A549 (cell line): ENCODE data around the gene ITPKB. TPM values are rescaled to one million over a fixed set of nuclear protein-coding genes. Genes with fewer than 3 reads are reported as not detected.
A peak's percentile ranks its signal among the peaks of the same experiment; 100 is the strongest.
"Not testable (repeated sequence)": the region's sequence is repeated elsewhere in the genome, so short reads cannot be mapped to it uniquely, and the experiment has no call there.

Experiments
- ATAC-seq, 2 experiments: fragments of 200-7000 bp in 1 of 2; fragments of >200 bp in 1 of 2; cut with Nextera tagmentation in 1 of 2; cut with Tn5 transposase in 1 of 2; 3 replicates each; pipeline versions ENCODE4 v1.8.0 to v1.9.1; 2018 to 2020; ENCODE audit warnings: mild to moderate bottlenecking in 1 of 2, moderate library complexity in 1 of 2
- CTCF ChIA-PET: fragments of 300-600 bp; sonication (Branson Sonifier 250); formaldehyde crosslinking; extraction: SDS; loops from one replicate; lab custom pipeline; 2021; ENCODE audit warnings: antibody characterized with exemption, inconsistent platforms; lab: Yijun Ruan, JAX
- POLR2A ChIA-PET: fragments of 350-600 bp; formaldehyde crosslinking; extraction: SDS; loops from one replicate; lab custom pipeline; 2021; ENCODE audit warnings: antibody characterized with exemption, inconsistent platforms; lab: Yijun Ruan, JAX
- DNase-seq, 2 experiments: peaks; one replicate each; pipeline versions ENCODE4 v3.0.0 to v3.0.0-alpha.2; 2011 to 2016; ENCODE audit warnings: low read depth in 1 of 2, low spot score in 1 of 2
- FAIRE-seq: peaks from 2 replicates; lab custom pipeline; 2011; peaks lifted over from hg19 to GRCh38; lab: Jason Lieb, UNC
- H3K27ac ChIP-seq, 2 experiments: fragments of >200 bp; sonication (Bioruptor Twin); formaldehyde crosslinking; 3 replicates each; pipeline ENCODE4 v1.5.1; 2016 to 2017
- H3K4me1 ChIP-seq: fragments of >200 bp; sonication (Bioruptor Twin); formaldehyde crosslinking; 3 replicates; pipeline ENCODE4 v1.6.1; 2016
- H3K4me2 ChIP-seq: fragments of >200 bp; sonication (Bioruptor Twin); formaldehyde crosslinking; 3 replicates; pipeline ENCODE4 v1.6.1; 2016
- H3K4me3 ChIP-seq: fragments of >200 bp; sonication (Bioruptor Twin); formaldehyde crosslinking; 3 replicates; pipeline ENCODE4 v1.5.1; 2016
- H3K9me3 ChIP-seq: fragments of >200 bp; sonication (Bioruptor Twin); formaldehyde crosslinking; 3 replicates; pipeline ENCODE4 v1.6.1; 2016
- CBX2 ChIP-seq: fragments of 200-600 bp; sonication (generic); IDR thresholded peaks from 2 replicates; pipeline ENCODE4 v1.6.1; 2016; ENCODE audit warnings: low read depth, mild to moderate bottlenecking, borderline replicate concordance
- EHF ChIP-seq: fragments of 250-450 bp; sonication (Bioruptor Pico); IDR thresholded peaks from 2 replicates; pipeline ENCODE4 v1.5.0; 2020; ENCODE audit warnings: mild to moderate bottlenecking
- EHMT2 ChIP-seq: fragments of 200-600 bp; sonication (generic); IDR thresholded peaks from 2 replicates; pipeline ENCODE4 v1.6.1; 2016; ENCODE audit warnings: antibody characterized with exemption, low read depth, mild to moderate bottlenecking, moderate library complexity
- JUN ChIP-seq, 2 experiments: fragments of >200 bp; sonication (Bioruptor Twin); formaldehyde crosslinking; IDR thresholded peaks; 2 replicates in 1 of 2; 3 replicates in 1 of 2; pipeline ENCODE4 v1.6.1; 2016 to 2017
- NFE2L2 ChIP-seq: fragments of 150-350 bp; conservative IDR thresholded peaks from 2 replicates; pipeline ENCODE4 v1.6.1; 2014; ENCODE audit warnings: low read length
- PHF8 ChIP-seq: fragments of 200-600 bp; sonication (generic); IDR thresholded peaks from 2 replicates; pipeline ENCODE4 v1.6.1; 2016; ENCODE audit warnings: low read depth, mild to moderate bottlenecking, antibody characterized with exemption, moderate library complexity, borderline replicate concordance
- RCOR1 ChIP-seq: fragments of 150-350 bp; IDR thresholded peaks from 2 replicates; pipeline ENCODE4 v1.6.1; 2014; ENCODE audit warnings: antibody characterized with exemption, low read length, low read depth
- SREBF2 ChIP-seq: fragments of 450-650 bp; IDR thresholded peaks from 2 replicates; pipeline ENCODE4 v1.6.1; 2014; ENCODE audit warnings: mild to moderate bottlenecking, moderate library complexity
- TFCP2L1 ChIP-seq: fragments of 250-450 bp; sonication (Bioruptor Pico); IDR thresholded peaks from 2 replicates; pipeline ENCODE4 v1.5.0; 2021; ENCODE audit warnings: mild to moderate bottlenecking
- TP53 ChIP-seq: fragments of 250-450 bp; sonication (Bioruptor Pico); IDR thresholded peaks from 2 replicates; pipeline ENCODE4 v1.5.0; 2021; ENCODE audit warnings: mild to moderate bottlenecking, moderate library complexity
- ZC3H11A ChIP-seq: fragments of 450-650 bp; IDR thresholded peaks from 2 replicates; pipeline ENCODE4 v1.6.1; 2014; ENCODE audit warnings: antibody characterized with exemption, mild to moderate bottlenecking
- ZFP36 ChIP-seq: fragments of 450-650 bp; IDR thresholded peaks from 2 replicates; pipeline ENCODE4 v1.6.1; 2014; ENCODE audit warnings: borderline replicate concordance; ENCODE audit not compliant: partially characterized antibody
- WGBS: methylation state at CpG from one replicate; pipeline ENCODE4 v1.1.6; 2017; ENCODE audit errors: missing lambda C conversion rate; 5-methylcytosine and 5-hydroxymethylcytosine counted together
- polyA plus RNA-seq, 4 experiments: library from polyadenylated mRNA; depleted of rRNA in 3 of 4; stranded (reverse); fragments of >200 nt; fragmentation: RNase III in 1 of 4; extraction: RNeasy Plus Mini Kit Qiagen cat#74134 plus additional on column Dnase treatment in 1 of 4; gene quantifications; 2 replicates in 3 of 4; 3 replicates in 1 of 4; pipeline ENCODE4 v1.2.3, GENCODE V29; 2011 to 2017
- TF ChIP-seq, protein P1 (sequence below): fragments of 450-650 bp; IDR thresholded peaks from 2 replicates; pipeline ENCODE4 v1.6.1; 2014; ENCODE audit warnings: antibody characterized with exemption
- TF ChIP-seq, protein P2 (sequence below): IDR thresholded peaks from 2 replicates; pipeline ENCODE4 v1.6.1; 2012; ENCODE audit warnings: low read depth, borderline replicate concordance

The ITPKB gene
- polyA plus RNA-seq, 2 of the 4 experiments (the other 2 are of a cell fraction) = 1.7 to 2.8 TPM

DNA sequence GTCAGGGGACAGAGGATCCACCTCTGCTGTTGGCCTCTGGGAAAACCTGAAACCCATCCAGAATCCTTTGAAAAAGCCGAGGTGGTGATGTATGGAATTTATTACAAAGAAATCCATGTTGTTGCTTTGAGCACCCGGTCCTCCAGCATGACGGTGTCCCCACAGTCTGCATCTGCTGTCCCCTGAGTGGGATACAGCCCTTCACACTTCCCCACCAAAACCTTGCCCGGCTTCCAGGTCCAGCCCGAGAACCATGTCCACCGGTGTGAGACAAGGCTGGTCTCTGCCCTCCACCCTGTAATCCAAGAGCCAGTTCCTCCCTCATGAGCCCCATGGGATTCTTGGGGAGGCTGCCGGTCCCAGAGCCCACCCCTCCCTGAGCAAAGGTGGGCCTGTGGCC is 120.1 kb downstream of the ITPKB start:
- ATAC-seq (no peak), FAIRE-seq (no peak), DNase-seq (no peak)
- Histone ChIP-seq H3K9me3 (peaks cover 8% of the 10 kb centered on the region; the same call in 2 of the 3 replicates), H3K4me3 (no peak overlapping the region), H3K4me1 (no peaks in the 10 kb centered on the region), H3K27ac (no peak overlapping the region), H3K4me2 (no peak overlapping the region)
- 54% methylated on average over 7 of the region's 7 CpGs for WGBS
- POLR2A ChIA-PET = no interaction called here
- TF ChIP-seq, protein P1, sequence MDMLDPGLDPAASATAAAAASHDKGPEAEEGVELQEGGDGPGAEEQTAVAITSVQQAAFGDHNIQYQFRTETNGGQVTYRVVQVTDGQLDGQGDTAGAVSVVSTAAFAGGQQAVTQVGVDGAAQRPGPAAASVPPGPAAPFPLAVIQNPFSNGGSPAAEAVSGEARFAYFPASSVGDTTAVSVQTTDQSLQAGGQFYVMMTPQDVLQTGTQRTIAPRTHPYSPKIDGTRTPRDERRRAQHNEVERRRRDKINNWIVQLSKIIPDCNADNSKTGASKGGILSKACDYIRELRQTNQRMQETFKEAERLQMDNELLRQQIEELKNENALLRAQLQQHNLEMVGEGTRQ = no peak
- TF ChIP-seq, protein P2, sequence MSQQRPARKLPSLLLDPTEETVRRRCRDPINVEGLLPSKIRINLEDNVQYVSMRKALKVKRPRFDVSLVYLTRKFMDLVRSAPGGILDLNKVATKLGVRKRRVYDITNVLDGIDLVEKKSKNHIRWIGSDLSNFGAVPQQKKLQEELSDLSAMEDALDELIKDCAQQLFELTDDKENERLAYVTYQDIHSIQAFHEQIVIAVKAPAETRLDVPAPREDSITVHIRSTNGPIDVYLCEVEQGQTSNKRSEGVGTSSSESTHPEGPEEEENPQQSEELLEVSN = no peak
- no peak for TF ChIP-seq CBX2
- TF ChIP-seq ZFP36 = no peak
- no peak for TF ChIP-seq PHF8
- TF ChIP-seq TP53 (CRISPR knock-in tag) = no peak
- no peak for TF ChIP-seq JUN (IDR thresholded peaks at IDR 0.05)
- CTCF ChIA-PET = interaction anchor here (0.9 kb wide), 1 partner anchor 16 kb away, joined by 4 read pairs; no protein-coding TSS in a partner anchor

DNA sequence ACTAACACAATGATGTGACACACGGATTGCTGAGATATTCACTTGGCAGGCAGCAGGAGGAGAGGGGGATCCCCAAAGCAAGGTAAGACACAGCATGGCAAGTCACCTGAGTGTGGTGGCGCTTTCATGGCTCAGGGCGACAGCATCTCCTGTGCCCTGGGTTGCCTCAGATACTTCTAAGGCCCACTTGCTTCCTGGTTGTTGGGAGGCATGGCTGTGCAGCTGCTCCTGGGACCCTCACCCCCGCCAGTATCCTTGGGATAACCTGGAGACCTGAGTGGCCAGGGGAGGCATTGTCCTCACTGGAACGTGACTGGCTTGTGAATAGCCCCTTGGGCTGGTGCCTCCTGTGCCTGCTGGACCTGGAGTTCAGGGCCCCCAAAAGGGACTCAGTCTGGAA is 120.7 kb downstream of the ITPKB start:
- CTCF ChIA-PET = interaction anchor here (0.9 kb wide), 1 partner anchor 16 kb away, joined by 4 read pairs; no protein-coding TSS in a partner anchor
- DNase-seq = no peak

DNA sequence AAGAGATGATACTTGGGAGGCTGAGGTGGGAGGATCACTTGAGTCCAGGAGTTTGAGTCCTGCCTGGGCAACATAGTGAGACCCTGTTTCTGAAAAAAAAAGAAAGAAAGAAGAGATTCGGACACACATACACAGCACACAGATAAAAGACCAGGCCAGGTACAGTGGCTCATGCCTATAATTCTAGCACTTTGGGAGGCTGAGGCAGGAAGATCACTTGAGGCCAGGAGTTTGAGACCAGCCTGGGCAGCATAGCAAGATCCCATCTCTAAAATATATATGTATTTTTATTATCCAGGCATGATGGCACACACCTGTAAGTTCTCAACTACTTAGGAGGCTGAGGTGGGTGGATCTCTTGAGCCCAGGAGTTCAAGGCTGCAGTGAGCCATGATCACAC is 121.4 kb downstream of the ITPKB start:
- ATAC-seq, H3K4me2 ChIP-seq, H3K9me3 ChIP-seq, POLR2A ChIA-PET, H3K4me1 ChIP-seq, H3K4me3 ChIP-seq, H3K27ac ChIP-seq, DNase-seq, FAIRE-seq: not testable (repeated sequence)
- CTCF ChIA-PET = interaction anchor here (0.7 kb wide), 1 partner anchor 9 kb away, joined by 3 read pairs; no protein-coding TSS in a partner anchor
- WGBS = 58% methylated on average over 1 of the region's 1 CpG

More for the DNA sequence above, 120.7 kb downstream of the ITPKB start:
- no peaks in the 10 kb centered on the region for H3K4me1 ChIP-seq
- no peak overlapping the region for H3K27ac ChIP-seq
- ATAC-seq = no peak
- H3K4me2 ChIP-seq = no peak overlapping the region
- H3K9me3 ChIP-seq = peaks cover 8% of the 10 kb centered on the region; the same call in 2 of the 3 replicates
- H3K4me3 ChIP-seq = no peak overlapping the region
- WGBS = 48% methylated on average over 5 of the region's 5 CpGs
- no peak for FAIRE-seq
- TF ChIP-seq EHF (no peak), EHMT2 (no peak), NFE2L2 (no peak), SREBF2 (no peak), ZC3H11A (no peak)
- POLR2A ChIA-PET = no interaction called here

GRCh38 chr1:226617109-226617508 is 122.0 kb downstream of the ITPKB start:
- Histone ChIP-seq H3K9me3 (peaks cover 5% of the 10 kb centered on the region; the same call in 2 of the 3 replicates), H3K4me1 (no peaks in the 10 kb centered on the region), H3K4me3 (no peak overlapping the region), H3K4me2 (no peak overlapping the region), H3K27ac (no peak overlapping the region)
- TF ChIP-seq TFCP2L1 (no peak), EHF (no peak), RCOR1 (no peak)
- TF ChIP-seq, protein P1 = no peak
- ChIA-PET POLR2A (no interaction called here), CTCF (interaction anchor here (0.7 to 2.1 kb wide), 3 partner anchors 9 to 16 kb away, joined by 3 to 10 read pairs (median 4); no protein-coding TSS in a partner anchor)
- DNase-seq (no peak), ATAC-seq (0 out of 6 replicates have a peak, but pooled peaks of 1 of the 2 experiments have one; percentile 8), FAIRE-seq (no peak)
- 45% methylated on average over 6 of the region's 8 CpGs for WGBS
